PFSK-1 (cell line): ENCODE results near the gene MS4A3.

Experiments
- POLR2AphosphoS5 ChIP-seq: IDR thresholded peaks from 2 replicates; pipeline ENCODE4 v1.6.1; 2012; ENCODE audit warnings: low read depth, mild to moderate bottlenecking, control low read depth, low read length, moderate library complexity
- SIN3A ChIP-seq: IDR thresholded peaks from 2 replicates; pipeline ENCODE4 v1.6.1; 2012; ENCODE audit warnings: mild to moderate bottlenecking, low read length, moderate library complexity, borderline replicate concordance; ENCODE audit not compliant: insufficient read depth
- TAF1 ChIP-seq: IDR thresholded peaks from 2 replicates; pipeline ENCODE4 v1.6.1; 2012; ENCODE audit warnings: low read length, control low read depth, borderline replicate concordance; ENCODE audit not compliant: insufficient read depth
- TF ChIP-seq, protein P1 (sequence below), 2 experiments: IDR thresholded peaks; 2 replicates each; pipeline versions ENCODE4 v1.6.1 to v1.8.0; 2011 to 2012; ENCODE audit warnings: low read depth in 2 of 2, low read length in 2 of 2, control low read depth in 1 of 2, inconsistent platforms in 1 of 2, mild to moderate bottlenecking in 1 of 2, moderate library complexity in 1 of 2; ENCODE audit not compliant: insufficient read depth in 1 of 2

DNA sequence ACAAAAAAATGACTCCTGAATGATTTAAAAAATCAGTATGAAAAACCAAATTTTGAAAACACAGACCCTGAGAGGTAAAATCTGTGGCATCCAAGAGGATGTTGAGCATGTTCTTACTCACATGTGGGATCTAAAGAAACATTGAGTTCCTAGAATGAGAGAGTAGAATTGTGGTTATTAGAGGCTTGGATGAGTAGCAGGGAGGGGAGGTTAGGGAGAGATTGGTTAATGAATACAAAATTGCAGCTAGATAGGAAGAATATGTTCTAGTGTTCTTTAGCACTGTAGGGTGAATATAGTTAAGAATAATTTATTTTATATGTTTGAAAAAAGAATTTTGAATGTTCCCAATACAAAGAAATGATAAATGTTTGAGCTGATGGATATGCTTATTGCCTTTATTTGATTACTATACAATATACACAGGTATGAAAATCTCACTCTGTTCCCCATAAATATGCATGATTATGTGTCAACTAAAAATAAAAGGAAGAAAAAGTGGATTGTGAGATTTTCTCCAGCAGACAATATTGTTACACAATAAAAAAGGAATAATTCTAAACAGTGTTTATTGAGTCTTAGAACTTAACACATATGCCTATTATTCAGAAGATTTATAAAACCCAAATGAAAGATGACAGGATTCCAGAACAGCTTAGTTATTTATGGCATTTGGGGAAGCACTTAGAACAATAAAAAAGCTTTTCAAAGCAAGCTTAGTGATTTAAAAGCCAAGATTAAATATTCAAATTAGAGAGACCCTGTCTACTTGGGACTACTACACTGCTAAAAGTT, 60.7 kb downstream of the MS4A3 start:
- TF ChIP-seq, protein P1, sequence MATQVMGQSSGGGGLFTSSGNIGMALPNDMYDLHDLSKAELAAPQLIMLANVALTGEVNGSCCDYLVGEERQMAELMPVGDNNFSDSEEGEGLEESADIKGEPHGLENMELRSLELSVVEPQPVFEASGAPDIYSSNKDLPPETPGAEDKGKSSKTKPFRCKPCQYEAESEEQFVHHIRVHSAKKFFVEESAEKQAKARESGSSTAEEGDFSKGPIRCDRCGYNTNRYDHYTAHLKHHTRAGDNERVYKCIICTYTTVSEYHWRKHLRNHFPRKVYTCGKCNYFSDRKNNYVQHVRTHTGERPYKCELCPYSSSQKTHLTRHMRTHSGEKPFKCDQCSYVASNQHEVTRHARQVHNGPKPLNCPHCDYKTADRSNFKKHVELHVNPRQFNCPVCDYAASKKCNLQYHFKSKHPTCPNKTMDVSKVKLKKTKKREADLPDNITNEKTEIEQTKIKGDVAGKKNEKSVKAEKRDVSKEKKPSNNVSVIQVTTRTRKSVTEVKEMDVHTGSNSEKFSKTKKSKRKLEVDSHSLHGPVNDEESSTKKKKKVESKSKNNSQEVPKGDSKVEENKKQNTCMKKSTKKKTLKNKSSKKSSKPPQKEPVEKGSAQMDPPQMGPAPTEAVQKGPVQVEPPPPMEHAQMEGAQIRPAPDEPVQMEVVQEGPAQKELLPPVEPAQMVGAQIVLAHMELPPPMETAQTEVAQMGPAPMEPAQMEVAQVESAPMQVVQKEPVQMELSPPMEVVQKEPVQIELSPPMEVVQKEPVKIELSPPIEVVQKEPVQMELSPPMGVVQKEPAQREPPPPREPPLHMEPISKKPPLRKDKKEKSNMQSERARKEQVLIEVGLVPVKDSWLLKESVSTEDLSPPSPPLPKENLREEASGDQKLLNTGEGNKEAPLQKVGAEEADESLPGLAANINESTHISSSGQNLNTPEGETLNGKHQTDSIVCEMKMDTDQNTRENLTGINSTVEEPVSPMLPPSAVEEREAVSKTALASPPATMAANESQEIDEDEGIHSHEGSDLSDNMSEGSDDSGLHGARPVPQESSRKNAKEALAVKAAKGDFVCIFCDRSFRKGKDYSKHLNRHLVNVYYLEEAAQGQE (IDR thresholded peaks at IDR 0.05; ENCODE audit: insufficient read depth in 1 of 2, low read depth in 2 of 2, low read length in 2 of 2): no peak
- TF ChIP-seq POLR2AphosphoS5: no peak
- no peak for TF ChIP-seq TAF1
- TF ChIP-seq SIN3A: no peak
